Fibroblast of lung (primary cell): ENCODE measurements around the gene NOTCH2. TPM values are rescaled to one million over a fixed set of nuclear protein-coding genes. Genes with fewer than 3 reads are reported as not detected.

Experiments used
- DNase-seq, 2 donors: peaks; one replicate each; pipeline versions ENCODE4 v3.0.0 to v3.0.0-alpha.2; 2010; ENCODE audit warnings: low read depth in 2 of 2
- H2AFZ ChIP-seq: 2 replicates; pipeline ENCODE4 v1.5.1; 2012; ENCODE audit warnings: low read length, control low read depth, inconsistent platforms
- H3K27ac ChIP-seq: 2 replicates; pipeline ENCODE4 v1.5.1; 2011; ENCODE audit warnings: low read length, control low read depth; ENCODE audit not compliant: insufficient read depth
- H3K27me3 ChIP-seq: 2 replicates; pipeline ENCODE4 v1.5.1; 2011; ENCODE audit warnings: mild to moderate bottlenecking, low read length; ENCODE audit not compliant: control insufficient read depth, insufficient read depth
- H3K36me3 ChIP-seq: 2 replicates; pipeline ENCODE4 v1.5.1; 2011; ENCODE audit warnings: low read length; ENCODE audit not compliant: control insufficient read depth, insufficient read depth
- H3K4me1 ChIP-seq: 2 replicates; pipeline ENCODE4 v1.5.1; 2011; ENCODE audit warnings: low read length; ENCODE audit not compliant: control insufficient read depth, insufficient read depth; ENCODE audit errors: extremely low read depth
- H3K4me2 ChIP-seq: 2 replicates; pipeline ENCODE4 v1.5.1; 2011; ENCODE audit warnings: low read length, control low read depth; ENCODE audit not compliant: insufficient read depth; ENCODE audit errors: extremely low read depth
- H3K4me3 ChIP-seq, 4 experiments: fragments of 200-600 bp in 1 of 4; sonication (generic) in 1 of 4; replicated peaks in 1 of 4; 2 replicates each; pipeline ENCODE4 v1.5.1; 2011 to 2016; ENCODE audit warnings: low read length in 4 of 4, low read depth in 3 of 4, mild to moderate bottlenecking in 3 of 4, control low read depth in 2 of 4, inconsistent platforms in 1 of 4, mixed read lengths in 1 of 4; ENCODE audit not compliant: insufficient read depth in 1 of 4; ENCODE audit errors: control extremely low read depth in 1 of 4
- H3K79me2 ChIP-seq: 2 replicates; pipeline ENCODE4 v1.5.1; 2012; ENCODE audit warnings: mild to moderate bottlenecking, low read length, inconsistent platforms; ENCODE audit not compliant: control insufficient read depth, insufficient read depth
- H3K9ac ChIP-seq: 2 replicates; pipeline ENCODE4 v1.5.1; 2011; ENCODE audit warnings: mild to moderate bottlenecking, low read length, control low read depth; ENCODE audit not compliant: insufficient read depth
- H3K9me3 ChIP-seq: 2 replicates; pipeline ENCODE4 v1.5.1; 2012; ENCODE audit warnings: low read depth, low read length; ENCODE audit not compliant: control insufficient read depth, insufficient read depth
- H4K20me1 ChIP-seq: 2 replicates; pipeline ENCODE4 v1.5.1; 2011; ENCODE audit warnings: low read length; ENCODE audit not compliant: control insufficient read depth, insufficient read depth; ENCODE audit errors: extremely low read depth
- CTCF ChIP-seq, 2 donors: IDR thresholded peaks in 1 of 2; conservative IDR thresholded peaks in 1 of 2; 1 replicate in 1 of 2; 2 replicates in 1 of 2; pipeline ENCODE4 v1.5.1; 2011 to 2012; ENCODE audit warnings: low read length in 2 of 2, control low read depth in 1 of 2, inconsistent platforms in 1 of 2, low read depth in 1 of 2, mild to moderate bottlenecking in 1 of 2
- EZH2 ChIP-seq: IDR thresholded peaks from 2 replicates; pipeline ENCODE4 v1.5.1; 2012; ENCODE audit warnings: low read length, control low read depth, mild to moderate bottlenecking; ENCODE audit errors: missing control alignments
- polyA plus RNA-seq, 2 donors: library from polyadenylated mRNA; depleted of rRNA in 1 of 2; stranded (reverse) in 1 of 2; unstranded in 1 of 2; fragments of >200 nt; gene quantifications; 2 replicates each; pipeline ENCODE4 v1.2.1, GENCODE V29; 2011 to 2012; ENCODE audit warnings: missing spikeins in 1 of 2
- total RNA-seq: library from RNA; depleted of rRNA; stranded (reverse); fragments of >200 nt; gene quantifications from 2 replicates; pipeline ENCODE4 v1.2.1, GENCODE V29; 2014

The NOTCH2 gene
- total and polyA plus RNA-seq, 2 donors (not counting 1 experiment from before 2014, with no cell fraction given) = 86.3 to 204 TPM

GRCh38 chr1:119893827-119894700 is 175.4 kb downstream of the NOTCH2 start:
- H3K9ac ChIP-seq = no peak overlapping the region
- no peaks in the 10 kb centered on the region for H3K9me3 ChIP-seq
- H2AFZ ChIP-seq = no peak overlapping the region
- no peak overlapping the region for H3K4me2 ChIP-seq
- H3K4me3 ChIP-seq = no peak overlapping the region
- DNase-seq = no peak
- H3K4me1 ChIP-seq = no peaks in the 10 kb centered on the region
- no peaks in the 10 kb centered on the region for H3K27me3 ChIP-seq
- H3K36me3 ChIP-seq = no peaks in the 10 kb centered on the region
- H3K79me2 ChIP-seq = no peaks in the 10 kb centered on the region
- TF ChIP-seq CTCF (conservative IDR thresholded peaks at IDR 0.05 in 1 of 2, IDR thresholded peaks at IDR 0.05 in 1 of 2; ENCODE audit: low read depth in 1 of 2, low read length in 2 of 2) (no peak), EZH2 (no peak)
- H4K20me1 ChIP-seq = no peaks in the 10 kb centered on the region
- H3K27ac ChIP-seq = no peak overlapping the region

GRCh38 chr1:119893238-119893791 is 176.1 kb downstream of the NOTCH2 start:
- Histone ChIP-seq H4K20me1 (no peaks in the 10 kb centered on the region), H3K79me2 (no peaks in the 10 kb centered on the region), H3K9me3 (no peaks in the 10 kb centered on the region), H3K27ac (no peak overlapping the region), H3K27me3 (no peaks in the 10 kb centered on the region), H3K4me1 (no peaks in the 10 kb centered on the region), H3K4me2 (no peak overlapping the region), H3K9ac (no peak overlapping the region), H2AFZ (no peak overlapping the region), H3K4me3 (no peak overlapping the region), H3K36me3 (no peaks in the 10 kb centered on the region)
- no peak for TF ChIP-seq CTCF (conservative IDR thresholded peaks at IDR 0.05 in 1 of 2, IDR thresholded peaks at IDR 0.05 in 1 of 2; ENCODE audit: low read depth in 1 of 2, low read length in 2 of 2)
- TF ChIP-seq EZH2 = no peak
- DNase-seq = no peak

GRCh38 chr1:119891386-119891785 is 178.1 kb downstream of the NOTCH2 start:
- H2AFZ ChIP-seq = no peak overlapping the region
- H3K27me3 ChIP-seq = no peaks in the 10 kb centered on the region
- H3K36me3 ChIP-seq = no peaks in the 10 kb centered on the region
- H3K27ac ChIP-seq = no peak overlapping the region
- no peak overlapping the region for H3K9ac ChIP-seq
- H3K79me2 ChIP-seq = no peaks in the 10 kb centered on the region
- no peak overlapping the region for H3K4me3 ChIP-seq
- DNase-seq = no peak
- no peak for TF ChIP-seq EZH2
- no peak for TF ChIP-seq CTCF (conservative IDR thresholded peaks at IDR 0.05 in 1 of 2, IDR thresholded peaks at IDR 0.05 in 1 of 2; ENCODE audit: low read depth in 1 of 2, low read length in 2 of 2)
- H4K20me1 ChIP-seq = no peaks in the 10 kb centered on the region
- H3K9me3 ChIP-seq = no peaks in the 10 kb centered on the region
- no peaks in the 10 kb centered on the region for H3K4me1 ChIP-seq
- H3K4me2 ChIP-seq = no peak overlapping the region
